D721Med (cell line): ENCODE data around the gene ANKRD44.

Experiments used
- DNase-seq: peaks from one replicate; pipeline ENCODE4 v3.0.0; 2011; ENCODE audit warnings: low spot score; ENCODE audit not compliant: insufficient read length
- FAIRE-seq: peaks from 2 replicates; lab custom pipeline; 2011; peaks lifted over from hg19 to GRCh38; lab: Jason Lieb, UNC
- TF ChIP-seq, protein P1 (sequence below): IDR thresholded peaks from 2 replicates; pipeline ENCODE4 v1.5.1; 2012; ENCODE audit warnings: mild to moderate bottlenecking, control low read depth; ENCODE audit not compliant: insufficient read depth; ENCODE audit errors: missing control alignments

Gene ANKRD44

DNA sequence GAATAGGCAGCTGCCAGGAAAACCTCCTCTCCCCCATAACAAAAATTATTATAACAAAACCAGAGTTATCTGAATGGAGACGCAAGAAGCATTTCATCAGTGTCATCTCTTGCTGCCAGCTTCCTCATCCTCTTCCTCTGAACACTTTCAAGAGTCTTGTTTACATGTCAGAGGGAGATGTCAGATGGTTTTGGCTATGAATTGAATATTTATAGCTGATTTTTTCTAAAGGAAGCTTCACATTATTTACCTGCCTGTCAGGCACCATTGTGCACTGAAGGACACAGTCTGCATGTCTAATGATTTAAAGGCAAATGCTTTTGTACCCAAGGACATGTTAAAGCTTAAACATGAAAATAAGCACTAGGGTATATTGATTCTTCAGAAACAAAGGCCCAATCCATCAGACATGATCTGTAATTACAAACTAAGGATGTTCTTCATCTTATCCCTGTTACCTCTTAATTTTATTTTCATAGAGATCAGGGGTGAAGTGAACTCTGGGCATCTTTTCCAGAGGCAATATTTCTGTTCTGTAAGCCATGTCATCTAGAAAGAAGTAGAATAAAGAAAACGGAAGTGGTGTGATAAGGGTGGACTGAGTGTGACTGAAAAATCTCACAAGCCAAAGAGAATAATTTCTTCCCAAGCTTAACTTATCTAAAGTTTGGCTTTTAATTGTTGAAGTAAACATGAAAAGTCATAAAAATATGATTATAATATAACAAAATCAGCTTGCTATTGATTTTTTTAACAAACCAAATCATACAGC, 168.7 kb downstream of the ANKRD44 start:
- no peak for DNase-seq
- TF ChIP-seq, protein P1, sequence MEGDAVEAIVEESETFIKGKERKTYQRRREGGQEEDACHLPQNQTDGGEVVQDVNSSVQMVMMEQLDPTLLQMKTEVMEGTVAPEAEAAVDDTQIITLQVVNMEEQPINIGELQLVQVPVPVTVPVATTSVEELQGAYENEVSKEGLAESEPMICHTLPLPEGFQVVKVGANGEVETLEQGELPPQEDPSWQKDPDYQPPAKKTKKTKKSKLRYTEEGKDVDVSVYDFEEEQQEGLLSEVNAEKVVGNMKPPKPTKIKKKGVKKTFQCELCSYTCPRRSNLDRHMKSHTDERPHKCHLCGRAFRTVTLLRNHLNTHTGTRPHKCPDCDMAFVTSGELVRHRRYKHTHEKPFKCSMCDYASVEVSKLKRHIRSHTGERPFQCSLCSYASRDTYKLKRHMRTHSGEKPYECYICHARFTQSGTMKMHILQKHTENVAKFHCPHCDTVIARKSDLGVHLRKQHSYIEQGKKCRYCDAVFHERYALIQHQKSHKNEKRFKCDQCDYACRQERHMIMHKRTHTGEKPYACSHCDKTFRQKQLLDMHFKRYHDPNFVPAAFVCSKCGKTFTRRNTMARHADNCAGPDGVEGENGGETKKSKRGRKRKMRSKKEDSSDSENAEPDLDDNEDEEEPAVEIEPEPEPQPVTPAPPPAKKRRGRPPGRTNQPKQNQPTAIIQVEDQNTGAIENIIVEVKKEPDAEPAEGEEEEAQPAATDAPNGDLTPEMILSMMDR: no peak
- FAIRE-seq: no peak

- DNase-seq: no peak
- FAIRE-seq: no peak
- TF ChIP-seq, protein P1: no peak
Measured at GRCh38 chr2:197140045-197140444, 170.5 kb downstream of the ANKRD44 start.

GRCh38 chr2:197138506-197138905, 172.1 kb downstream of the ANKRD44 start:
- DNase-seq (no peak), FAIRE-seq (no peak)
- TF ChIP-seq, protein P1: no peak

DNA sequence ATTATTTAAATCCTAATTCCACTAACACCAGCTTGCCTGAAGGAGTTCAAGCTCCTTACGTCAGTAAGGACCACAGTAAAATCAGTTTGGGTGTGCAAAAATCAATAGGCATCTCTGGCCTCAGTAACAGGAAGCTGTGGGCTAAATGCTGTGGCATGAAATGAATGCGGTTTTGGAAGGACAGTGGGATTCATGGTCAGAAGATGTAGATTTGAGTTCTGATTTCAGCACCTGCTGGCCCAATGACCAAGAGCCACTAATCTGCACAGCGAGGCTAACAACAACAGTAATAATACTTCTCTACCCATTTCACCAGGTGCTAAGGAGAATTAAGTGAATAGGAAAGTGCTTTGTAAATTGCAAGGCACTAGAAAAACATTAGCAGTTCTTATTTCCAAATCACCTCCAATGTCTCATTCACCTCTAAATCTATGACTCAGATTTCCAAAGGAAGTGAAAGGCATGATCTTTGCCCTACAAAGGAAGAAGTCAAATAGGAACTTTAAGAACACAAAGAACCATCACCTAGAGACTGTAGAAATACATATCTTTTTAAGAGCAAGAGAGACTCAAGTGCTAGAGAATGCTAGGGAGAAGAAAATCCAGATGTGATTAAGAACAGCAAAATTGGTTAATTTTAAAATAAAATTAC, 172.6 kb downstream of the ANKRD44 start:
- no peak for DNase-seq
- TF ChIP-seq, protein P1: no peak
- FAIRE-seq: no peak

DNA sequence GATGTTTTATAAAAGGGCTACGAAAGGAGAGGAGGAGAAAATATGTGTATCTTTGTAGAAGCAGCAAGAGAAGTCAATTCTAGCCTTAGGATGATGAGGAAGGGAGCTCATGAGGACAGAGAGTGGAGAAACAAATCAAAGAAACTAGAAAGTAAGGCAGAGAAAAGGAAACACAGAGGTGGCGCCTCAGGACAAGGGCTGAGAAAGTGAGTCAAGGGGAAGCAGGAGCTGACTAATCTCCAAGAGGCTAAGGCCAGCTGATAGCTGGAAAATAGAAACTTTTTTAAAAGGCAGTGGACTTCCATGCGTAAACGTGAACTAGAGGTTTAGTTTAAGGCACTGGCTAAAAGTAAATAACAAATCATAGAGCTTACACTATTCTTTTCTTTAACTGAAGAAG, 173.3 kb downstream of the ANKRD44 start:
- DNase-seq: no peak
- FAIRE-seq: no peak
- TF ChIP-seq, protein P1: no peak

- TF ChIP-seq, protein P1: no peak
- FAIRE-seq (no peak), DNase-seq (no peak)
Measured at GRCh38 chr2:197136452-197136851, 174.1 kb downstream of the ANKRD44 start.

- TF ChIP-seq, protein P1: no peak
- no peak for FAIRE-seq
- no peak for DNase-seq
Measured at GRCh38 chr2:197135806-197136205, 174.8 kb downstream of the ANKRD44 start.
